HG03135 (cell line): ENCODE data around the gene CAMSAP2.
A peak's percentile ranks its signal among the peaks of the same experiment; 100 is the strongest.

ENCODE experiments used
- ATAC-seq: cut with Tn5 transposase; IDR thresholded peaks from one replicate; pipeline ENCODE4 v1.9.1; 2021; ENCODE audit warnings: mild to moderate bottlenecking, moderate library complexity; ENCODE audit not compliant: unreplicated experiment

Gene CAMSAP2

GRCh38 chr1:200895801-200896530 lies 157.3 kb downstream of the CAMSAP2 start:
- ATAC-seq, result peak; percentile 50

- ATAC-seq, result no peak
Measured at GRCh38 chr1:200896531-200897196, 158.0 kb downstream of the CAMSAP2 start.

GRCh38 chr1:200897259-200897658 lies 158.6 kb downstream of the CAMSAP2 start:
- ATAC-seq, result no peak

- no peak for ATAC-seq
Measured at GRCh38 chr1:200899015-200899386, 160.3 kb downstream of the CAMSAP2 start.

- ATAC-seq, result no peak
Measured at GRCh38 chr1:200899451-200899915, 160.8 kb downstream of the CAMSAP2 start.

- ATAC-seq, result no peak
Measured at GRCh38 chr1:200899954-200900867, 161.5 kb downstream of the CAMSAP2 start.

- ATAC-seq, result no peak
Measured at GRCh38 chr1:200900877-200901276, 162.2 kb downstream of the CAMSAP2 start.

- ATAC-seq, result no peak
Measured at GRCh38 chr1:200901350-200901749, 162.7 kb downstream of the CAMSAP2 start.

GRCh38 chr1:200901796-200902444 lies 163.2 kb downstream of the CAMSAP2 start:
- ATAC-seq, result no peak

- no peak for ATAC-seq
Measured at GRCh38 chr1:200903793-200904192, 165.1 kb downstream of the CAMSAP2 start.

GRCh38 chr1:200904772-200905171 lies 166.1 kb downstream of the CAMSAP2 start:
- no peak for ATAC-seq

- ATAC-seq, result peak; percentile 39
Measured at GRCh38 chr1:200905411-200906052, 166.8 kb downstream of the CAMSAP2 start.

- ATAC-seq, result no peak
Measured at GRCh38 chr1:200906491-200906890, 167.8 kb downstream of the CAMSAP2 start.

- peak; percentile 60 for ATAC-seq
Measured at GRCh38 chr1:200907611-200908097, 169.0 kb downstream of the CAMSAP2 start.

GRCh38 chr1:200908191-200908868 lies 169.6 kb downstream of the CAMSAP2 start:
- ATAC-seq, result no peak

GRCh38 chr1:200909071-200909470 lies 170.4 kb downstream of the CAMSAP2 start:
- ATAC-seq, result no peak

- peak; percentile 56 for ATAC-seq
Measured at GRCh38 chr1:200909757-200910239, 171.1 kb downstream of the CAMSAP2 start.
